ENCODE measurements around the gene NPLOC4.

Gene NPLOC4

GRCh38 chr17:81647640-81648012, 10.7 kb upstream of the NPLOC4 start:
- intact Hi-C loops (cut with DNase I; ENCODE audit: low total_unique reads) = no loop called here
- no peak overlapping the region for H3K4me3 ChIP-seq

GRCh38 chr17:81646869-81647600, 10.1 kb upstream of the NPLOC4 start:
- Histone ChIP-seq H3K36me3 (peaks cover 0 to 7% (median 0%) of the 10 kb centered on the region in 3 donors), H3K4me1 (peaks cover 0 to 10% (median 0%) of the 10 kb centered on the region in 4 donors), H3K9me3 (no peaks in the 10 kb centered on the region), H3K27ac (no peak overlapping the region), H3K4me3 (no peak overlapping the region), H3K27me3 (peaks cover 0 to 58% of the 10 kb centered on the region in 2 donors)
- TF ChIP-seq CTCF (IDR thresholded peaks at IDR 0.05) = no peak
- intact Hi-C loops (cut with DNase I; ENCODE audit: low total_unique reads) = no loop called here
- no peak for DNase-seq

More at GRCh38 chr17:81647640-81648012, 10.7 kb upstream of the NPLOC4 start:
- Histone ChIP-seq H3K4me1 (peaks cover 0 to 10% (median 0%) of the 10 kb centered on the region in 4 donors), H3K9me3 (no peaks in the 10 kb centered on the region), H3K27ac (no peak overlapping the region), H3K36me3 (peaks cover 0 to 3% (median 0%) of the 10 kb centered on the region in 3 donors), H3K27me3 (peaks cover 0 to 62% of the 10 kb centered on the region in 2 donors)
- TF ChIP-seq CTCF (IDR thresholded peaks at IDR 0.05) = no peak
- no peak for DNase-seq

- H3K4me1 ChIP-seq = peaks cover 0 to 10% (median 0%) of the 10 kb centered on the region in 4 donors
- H3K27me3 ChIP-seq = peaks cover 0 to 40% of the 10 kb centered on the region in 2 donors
- no peak for DNase-seq
- intact Hi-C loops (cut with DNase I; ENCODE audit: low total_unique reads) = no loop called here
- no peak overlapping the region for H3K27ac ChIP-seq
- no peaks in the 10 kb centered on the region for H3K9me3 ChIP-seq
- H3K4me3 ChIP-seq = no peak overlapping the region
- H3K36me3 ChIP-seq = peaks cover 0 to 18% (median 0%) of the 10 kb centered on the region in 3 donors
- no peak for TF ChIP-seq CTCF (IDR thresholded peaks at IDR 0.05)
Measured at GRCh38 chr17:81644976-81645952, 8.4 kb upstream of the NPLOC4 start.

GRCh38 chr17:81644496-81644895, 7.6 kb upstream of the NPLOC4 start:
- Histone ChIP-seq H3K27me3 (peaks cover 0 to 33% of the 10 kb centered on the region in 2 donors), H3K4me1 (peaks cover 0 to 10% (median 0%) of the 10 kb centered on the region in 4 donors), H3K4me3 (no peak overlapping the region), H3K36me3 (peaks cover 0 to 22% (median 0%) of the 10 kb centered on the region in 3 donors), H3K27ac (no peak overlapping the region), H3K9me3 (no peaks in the 10 kb centered on the region)
- intact Hi-C loops (cut with DNase I; ENCODE audit: low total_unique reads) = no loop called here
- no peak for DNase-seq
- no peak for TF ChIP-seq CTCF (IDR thresholded peaks at IDR 0.05)

GRCh38 chr17:81641825-81642489, 5.0 kb upstream of the NPLOC4 start:
- DNase-seq = no peak
- H3K27ac ChIP-seq = no peak overlapping the region
- no peaks in the 10 kb centered on the region for H3K9me3 ChIP-seq
- H3K36me3 ChIP-seq = peaks cover 0 to 22% (median 0%) of the 10 kb centered on the region in 3 donors
- H3K27me3 ChIP-seq = peaks cover 0 to 7% of the 10 kb centered on the region in 2 donors
- H3K4me1 ChIP-seq = peaks cover 0 to 7% (median 3%) of the 10 kb centered on the region in 4 donors
- H3K4me3 ChIP-seq = no peak overlapping the region
- no peak for TF ChIP-seq CTCF (IDR thresholded peaks at IDR 0.05)
- intact Hi-C loops (cut with DNase I; ENCODE audit: low total_unique reads) = no loop called here

All from tibial artery (tissue), 4 donors.